UCSD-AML1 (cell line): ENCODE measurements around the gene SIX3.
A peak's percentile ranks its signal among the peaks of the same experiment; 100 is the strongest.

Source experiments
- DNase-seq: peaks from one replicate; lab custom pipeline; 2025; ENCODE audit not compliant: unreplicated experiment; lab: John Stamatoyannopoulos, UW

SIX3 gene

DNA sequence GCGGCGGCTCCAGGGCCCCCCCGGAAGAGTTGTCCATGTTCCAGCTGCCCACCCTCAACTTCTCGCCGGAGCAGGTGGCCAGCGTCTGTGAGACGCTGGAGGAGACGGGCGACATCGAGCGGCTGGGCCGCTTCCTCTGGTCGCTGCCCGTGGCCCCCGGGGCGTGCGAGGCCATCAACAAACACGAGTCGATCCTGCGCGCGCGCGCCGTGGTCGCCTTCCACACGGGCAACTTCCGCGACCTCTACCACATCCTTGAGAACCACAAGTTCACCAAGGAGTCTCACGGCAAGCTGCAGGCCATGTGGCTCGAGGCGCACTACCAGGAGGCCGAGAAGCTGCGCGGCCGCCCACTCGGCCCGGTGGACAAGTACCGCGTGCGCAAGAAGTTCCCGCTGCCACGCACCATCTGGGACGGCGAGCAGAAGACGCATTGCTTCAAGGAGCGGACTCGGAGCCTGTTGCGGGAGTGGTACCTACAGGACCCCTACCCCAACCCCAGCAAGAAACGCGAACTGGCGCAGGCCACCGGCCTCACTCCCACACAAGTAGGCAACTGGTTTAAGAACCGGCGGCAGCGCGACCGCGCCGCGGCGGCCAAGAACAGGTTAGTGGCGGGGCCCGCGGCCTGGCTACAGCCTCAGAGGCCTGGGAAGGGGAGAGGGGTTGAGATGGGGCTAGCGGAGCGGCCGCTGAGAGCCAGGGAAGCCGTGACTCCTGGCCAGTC lies 965 bp downstream of the SIX3 start:
- no peak for DNase-seq

DNA sequence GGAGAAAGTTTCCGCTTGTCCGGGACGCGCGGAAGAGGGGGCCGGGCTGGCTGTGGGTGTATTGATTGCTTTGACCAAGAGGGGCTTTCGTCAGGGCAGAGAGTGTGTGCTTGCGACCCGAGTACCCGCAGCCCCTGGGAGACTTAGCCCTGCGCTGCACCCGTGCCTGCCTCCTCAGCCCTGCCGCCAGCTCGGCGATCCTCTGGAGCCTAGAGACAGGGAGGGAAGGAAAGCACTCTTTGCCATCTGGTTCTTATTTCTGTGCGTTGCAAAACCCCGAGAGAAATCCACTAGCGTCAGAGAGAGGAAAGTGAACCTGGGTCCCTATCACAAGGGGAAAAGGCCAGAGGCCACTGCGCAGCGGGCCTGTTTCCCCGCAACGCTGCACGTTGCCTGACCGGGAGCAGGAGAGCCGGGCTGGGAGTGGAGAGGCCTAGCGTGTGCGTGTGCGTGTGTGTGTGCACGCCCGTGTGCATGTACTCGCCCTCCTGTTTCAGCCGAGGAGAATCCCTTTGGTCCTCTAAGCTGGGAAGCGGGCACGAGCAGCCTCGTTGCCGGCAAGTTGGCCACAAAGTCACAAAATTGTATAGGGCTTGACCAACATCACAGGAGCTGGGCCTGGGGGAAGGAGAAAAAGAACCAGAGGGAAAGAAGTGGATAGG lies 1.7 kb downstream of the SIX3 start:
- DNase-seq, result no peak

DNA sequence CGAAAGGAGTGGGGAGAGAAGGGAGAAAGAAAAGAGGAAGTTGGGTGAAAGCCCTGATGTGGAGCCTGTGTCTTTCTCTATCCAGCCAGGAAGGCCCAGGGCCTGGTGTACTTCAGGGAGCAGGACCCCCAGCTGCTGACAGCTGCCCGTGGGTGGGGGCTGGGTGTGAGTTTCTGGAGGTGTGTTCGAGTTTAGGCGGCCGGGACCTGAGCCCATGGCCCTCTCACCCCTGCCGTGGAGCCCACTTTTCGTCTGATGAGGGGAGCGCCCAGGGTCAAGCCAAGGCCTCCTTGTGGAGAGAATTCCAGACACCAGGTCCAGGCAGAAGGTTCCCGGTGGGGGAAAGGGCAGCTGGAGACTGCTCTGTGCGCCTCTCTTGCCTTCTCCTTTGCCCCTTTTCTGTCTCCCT lies 2.2 kb downstream of the SIX3 start:
- no peak for DNase-seq

- DNase-seq, result no peak
Measured at GRCh38 chr2:44944102-44944951, 2.8 kb downstream of the SIX3 start.

DNA sequence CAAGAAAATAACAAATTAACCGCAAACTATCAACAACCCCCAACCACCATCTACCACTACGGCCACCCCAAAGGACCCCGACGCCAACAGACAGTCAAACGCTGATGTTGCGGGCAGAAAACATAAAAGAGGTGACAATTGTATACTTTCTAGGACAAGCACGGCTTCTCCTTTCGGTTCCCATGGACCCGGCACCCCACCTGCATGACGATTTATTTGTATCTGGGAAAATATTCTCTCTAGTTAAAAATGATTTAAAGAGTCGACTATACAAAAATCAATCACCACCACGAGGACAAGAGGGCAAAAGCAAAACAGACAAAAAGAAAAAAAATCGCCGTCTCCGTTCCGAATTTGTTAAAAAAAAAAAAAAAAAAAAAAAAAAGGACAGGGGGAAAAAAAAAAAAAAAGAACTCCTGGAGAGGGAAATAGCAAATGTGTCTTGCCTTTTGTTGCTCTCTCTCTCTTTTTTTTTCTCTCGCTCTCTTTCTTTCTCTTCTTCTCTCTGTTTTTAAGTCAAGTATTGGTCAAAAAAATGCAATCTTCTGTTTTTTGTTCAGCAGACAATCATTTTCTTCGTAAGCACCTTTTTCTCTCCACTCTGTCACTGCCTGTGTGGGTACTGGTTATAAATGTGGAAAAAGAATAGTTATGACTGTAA lies 3.6 kb downstream of the SIX3 start:
- no peak for DNase-seq

GRCh38 chr2:44945676-44946371 lies 4.3 kb downstream of the SIX3 start:
- no peak for DNase-seq

DNA sequence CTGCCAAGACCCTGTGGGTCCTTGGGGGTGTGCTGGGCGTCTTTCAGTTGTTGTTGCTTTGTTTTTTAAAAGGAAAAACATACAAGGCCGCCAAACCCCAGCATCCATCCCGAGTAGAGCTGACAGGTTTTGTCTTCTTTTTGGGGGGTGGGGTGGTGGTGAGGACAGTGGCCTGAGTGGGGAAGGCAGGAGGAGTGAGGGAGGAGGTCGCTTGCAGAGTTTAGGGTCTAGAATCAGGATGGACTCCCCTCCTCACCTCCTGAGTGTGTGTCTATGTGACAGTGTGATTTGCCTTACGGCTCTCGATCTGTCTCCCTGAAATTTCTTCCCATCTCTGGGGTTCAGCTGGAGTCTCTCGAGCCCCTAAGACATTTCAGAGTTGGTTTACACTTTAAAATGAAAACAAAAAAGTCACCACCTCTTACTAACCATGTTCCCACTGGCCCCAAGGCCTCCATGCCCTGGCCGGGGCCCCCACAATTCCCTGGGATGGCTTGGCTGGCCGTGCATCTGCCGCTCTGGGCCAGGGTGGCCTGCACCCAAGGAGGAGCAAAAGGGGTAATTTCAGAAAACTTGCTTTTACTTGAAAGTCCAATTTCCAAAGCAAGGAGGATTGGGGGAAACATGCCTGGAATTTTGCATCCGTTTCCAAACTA lies 5.0 kb downstream of the SIX3 start:
- DNase-seq, result no peak

GRCh38 chr2:44947028-44947375 lies 5.5 kb downstream of the SIX3 start:
- no peak for DNase-seq

DNA sequence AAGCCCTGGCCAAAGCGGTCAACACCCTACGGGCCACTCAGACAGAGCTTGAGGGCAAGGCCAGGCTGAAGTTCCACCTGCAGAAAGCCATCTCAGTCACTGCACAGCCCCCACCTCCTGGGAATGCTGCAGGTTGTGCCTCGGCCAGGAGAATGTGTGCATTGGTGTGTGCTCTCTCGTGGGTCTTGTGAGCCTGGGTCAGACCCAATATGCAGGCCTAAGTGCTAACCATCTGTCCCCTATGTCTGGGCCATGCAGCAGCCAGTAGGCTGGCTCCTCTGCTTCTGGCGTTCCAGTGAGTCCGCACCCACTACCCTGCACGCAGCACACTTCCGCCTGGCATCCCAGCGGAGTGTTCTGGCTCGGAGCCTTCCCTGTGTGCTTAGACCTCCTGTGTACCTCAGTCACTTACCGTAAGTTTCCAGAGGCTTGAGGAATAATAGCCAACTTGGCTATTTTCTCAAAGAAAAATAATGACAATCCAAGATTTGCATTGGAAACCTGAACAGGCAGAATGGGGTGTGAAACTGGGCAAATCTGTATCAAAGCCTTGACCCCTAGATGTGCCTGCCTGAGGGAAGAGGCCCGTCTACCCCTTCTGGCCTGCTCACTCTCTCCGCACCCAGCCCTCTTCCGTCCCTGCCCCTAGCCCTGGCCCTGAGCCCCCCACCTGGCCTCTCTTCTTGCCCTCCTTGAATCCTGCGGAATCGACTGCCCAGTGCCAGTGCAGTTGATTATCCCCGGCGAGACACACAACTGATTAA lies 7.2 kb downstream of the SIX3 start:
- DNase-seq, result no peak

- DNase-seq, result no peak
Measured at GRCh38 chr2:44949329-44950151, 8.0 kb downstream of the SIX3 start.

- no peak for DNase-seq
Measured at GRCh38 chr2:44950646-44951045, 9.1 kb downstream of the SIX3 start.

GRCh38 chr2:44951124-44951523 lies 9.6 kb downstream of the SIX3 start:
- no peak for DNase-seq

GRCh38 chr2:44951714-44952113 lies 10.2 kb downstream of the SIX3 start:
- no peak for DNase-seq

- peak; percentile 44 for DNase-seq
Measured at GRCh38 chr2:44952143-44952805, 10.8 kb downstream of the SIX3 start.

DNA sequence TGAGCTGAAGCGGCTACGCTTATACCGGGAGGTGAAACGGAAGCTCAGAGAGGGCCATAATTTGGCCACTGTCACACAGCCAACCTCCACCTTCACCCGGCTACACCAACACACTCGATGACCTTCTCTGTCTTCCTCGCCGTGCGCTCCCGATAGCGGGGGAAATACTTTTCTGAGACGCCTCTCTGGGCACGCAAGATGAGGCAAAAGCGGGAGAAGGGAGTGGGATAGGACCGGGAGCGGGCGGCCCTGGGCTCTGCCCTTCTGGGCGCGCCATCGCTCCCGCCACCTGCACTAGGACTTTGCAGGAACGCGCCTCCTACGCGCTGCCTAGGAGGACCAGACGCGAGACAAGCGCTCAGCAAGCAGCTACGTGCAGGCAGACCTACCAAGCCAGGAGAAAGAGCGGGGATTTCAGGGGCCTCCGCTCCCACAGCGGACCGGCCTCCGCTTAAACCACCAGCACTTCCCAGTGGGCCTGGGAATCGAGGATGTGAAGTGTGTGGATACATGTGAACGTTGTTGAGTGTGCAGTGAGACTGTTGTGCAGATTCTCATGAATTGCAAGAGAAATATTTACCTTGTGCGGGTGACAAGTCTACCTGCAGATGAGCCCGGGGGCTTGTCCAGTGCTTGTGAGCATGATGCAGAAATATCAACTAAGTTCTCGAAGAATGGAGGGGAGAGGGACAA lies 11.4 kb downstream of the SIX3 start:
- DNase-seq, result no peak

DNA sequence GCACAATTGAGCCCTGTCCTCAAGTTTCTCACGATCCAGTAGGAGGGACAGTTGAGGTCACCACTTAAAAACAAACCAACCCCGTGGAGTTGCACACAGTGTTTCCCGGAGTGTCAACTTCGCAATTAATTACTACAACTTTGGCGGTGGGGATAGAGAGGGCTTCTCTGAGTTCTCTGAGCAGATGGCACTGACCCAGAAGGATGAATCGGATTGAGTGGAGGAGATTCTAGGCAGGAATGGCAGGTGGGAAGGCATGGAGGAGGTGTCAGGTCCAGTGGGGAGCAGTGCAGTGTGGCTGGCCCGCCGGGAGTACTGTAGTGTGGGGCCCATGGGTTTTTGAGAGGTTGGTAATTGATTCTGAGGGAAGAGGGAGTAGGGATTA lies 12.0 kb downstream of the SIX3 start:
- no peak for DNase-seq

DNA sequence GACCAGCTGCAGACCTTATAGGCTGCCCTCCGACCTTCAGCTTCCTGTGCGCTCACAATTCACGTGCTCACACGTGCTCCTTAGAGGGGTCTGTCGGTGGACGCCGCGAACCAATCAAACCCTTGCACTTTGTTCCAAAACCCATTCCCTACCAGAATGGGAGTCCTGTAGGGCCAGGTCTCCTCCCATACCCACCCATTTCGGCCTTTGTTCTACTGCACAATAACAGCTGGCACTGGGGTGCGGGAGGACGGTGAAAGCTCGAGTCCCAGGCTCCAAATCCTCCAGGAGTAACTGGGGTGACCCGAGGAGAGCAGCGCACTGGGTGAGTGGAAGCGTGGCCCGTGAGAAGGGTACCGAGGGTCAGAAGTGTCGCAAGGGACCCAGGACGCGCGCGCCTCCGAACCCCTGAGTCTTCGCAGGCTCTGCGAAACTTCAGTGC lies 13.0 kb downstream of the SIX3 start:
- DNase-seq, result no peak
